Suprapubic skin (tissue), 4 donors: ENCODE measurements around the gene ATP2C2. TPM values are rescaled to one million over a fixed set of nuclear protein-coding genes. Genes with fewer than 3 reads are reported as not detected.

Experiments used
- DNase-seq, 2 donors: peaks; one replicate each; pipeline ENCODE4 v3.0.0-alpha.2; 2019; ENCODE audit warnings: low spot score in 2 of 2
- H3K27ac ChIP-seq: fragments of 200-600 bp; sonication (generic); one replicate; pipeline ENCODE4 v1.5.1; 2019
- H3K27me3 ChIP-seq: fragments of 200-600 bp; sonication (generic); one replicate; pipeline ENCODE4 v1.5.1; 2019
- H3K36me3 ChIP-seq: fragments of 200-600 bp; sonication (generic); one replicate; pipeline ENCODE4 v1.5.1; 2019
- H3K4me1 ChIP-seq: fragments of 200-600 bp; sonication (generic); one replicate; pipeline ENCODE4 v1.5.1; 2019
- H3K4me3 ChIP-seq: fragments of 200-600 bp; sonication (generic); one replicate; pipeline ENCODE4 v1.5.1; 2019; ENCODE audit warnings: mild to moderate bottlenecking
- H3K9me3 ChIP-seq: fragments of 200-600 bp; sonication (generic); one replicate; pipeline ENCODE4 v1.5.1; 2019
- CTCF ChIP-seq, 2 donors: fragments of 200-600 bp in 1 of 2; fragments of 450-650 bp in 1 of 2; sonication (generic) in 1 of 2; IDR thresholded peaks; one replicate each; pipeline ENCODE4 v1.5.1; 2016 to 2019; ENCODE audit warnings: antibody characterized with exemption in 2 of 2, mild to moderate bottlenecking in 1 of 2, moderate library complexity in 1 of 2
- EP300 ChIP-seq: sonication (generic); formaldehyde crosslinking; IDR thresholded peaks from one replicate; pipeline ENCODE4 v1.6.1; 2017; ENCODE audit warnings: antibody characterized with exemption
- POLR2A ChIP-seq, 2 donors: fragments of 450-650 bp; IDR thresholded peaks; one replicate each; pipeline ENCODE4 v1.6.1; 2017; ENCODE audit warnings: antibody characterized with exemption in 2 of 2, mild to moderate bottlenecking in 2 of 2, moderate library complexity in 2 of 2
- POLR2AphosphoS5 ChIP-seq, 3 donors: sonication (generic); formaldehyde crosslinking; IDR thresholded peaks; one replicate each; pipeline ENCODE4 v1.6.1; 2017; ENCODE audit warnings: antibody characterized with exemption in 3 of 3
- WGBS: methylation state at CpG from one replicate; pipeline ENCODE4 v1.1.5; 2018; 5-methylcytosine and 5-hydroxymethylcytosine counted together
- total RNA-seq, 4 donors: library from RNA; depleted of rRNA; stranded (reverse); fragments of >200 nt; gene quantifications; one replicate each; pipeline ENCODE4 v1.1.0, GENCODE V29; 2016

Gene ATP2C2
- total RNA-seq, 4 donors from 2014 or later: 28.0 to 85.6 (median 40.3) TPM

- 88% methylated on average over 5 of the region's 8 CpGs for WGBS
- no peaks in the 10 kb centered on the region for H3K36me3 ChIP-seq
- H3K9me3 ChIP-seq: no peaks in the 10 kb centered on the region
- H3K27me3 ChIP-seq: no peaks in the 10 kb centered on the region
- TF ChIP-seq CTCF (IDR thresholded peaks at IDR 0.05): no peak
- no peak for TF ChIP-seq POLR2A (IDR thresholded peaks at IDR 0.05)
- no peak for TF ChIP-seq POLR2AphosphoS5 (IDR thresholded peaks at IDR 0.05)
- no peak for TF ChIP-seq EP300
- no peak overlapping the region for H3K4me3 ChIP-seq
- DNase-seq: no peak
- no peak overlapping the region for H3K27ac ChIP-seq
- peaks cover 5% of the 10 kb centered on the region for H3K4me1 ChIP-seq
Observed at GRCh38 chr16:84344781-84345180, 23.6 kb upstream of the ATP2C2 start.

- TF ChIP-seq EP300: no peak
- no peak for TF ChIP-seq CTCF (IDR thresholded peaks at IDR 0.05)
- TF ChIP-seq POLR2AphosphoS5 (IDR thresholded peaks at IDR 0.05): no peak
- no peak for TF ChIP-seq POLR2A (IDR thresholded peaks at IDR 0.05)
- H3K27me3 ChIP-seq: no peaks in the 10 kb centered on the region
- DNase-seq: no peak
- no peaks in the 10 kb centered on the region for H3K4me1 ChIP-seq
- no peaks in the 10 kb centered on the region for H3K9me3 ChIP-seq
- no peak overlapping the region for H3K27ac ChIP-seq
- H3K4me3 ChIP-seq: no peak overlapping the region
- H3K36me3 ChIP-seq: no peaks in the 10 kb centered on the region
- WGBS: 88% methylated on average over 9 of the region's 9 CpGs
Observed at GRCh38 chr16:84347161-84347560, 21.2 kb upstream of the ATP2C2 start.

- no peaks in the 10 kb centered on the region for H3K36me3 ChIP-seq
- H3K27ac ChIP-seq: no peak overlapping the region
- no peak overlapping the region for H3K4me3 ChIP-seq
- TF ChIP-seq POLR2A (IDR thresholded peaks at IDR 0.05) (no peak), EP300 (no peak), POLR2AphosphoS5 (IDR thresholded peaks at IDR 0.05) (no peak), CTCF (IDR thresholded peaks at IDR 0.05) (no peak)
- no peaks in the 10 kb centered on the region for H3K4me1 ChIP-seq
- DNase-seq: no peak
- WGBS: 67% methylated on average over 6 of the region's 6 CpGs
- H3K9me3 ChIP-seq: no peaks in the 10 kb centered on the region
- H3K27me3 ChIP-seq: no peaks in the 10 kb centered on the region
Observed at GRCh38 chr16:84348386-84348888, 19.9 kb upstream of the ATP2C2 start.

- Histone ChIP-seq H3K27me3 (no peaks in the 10 kb centered on the region), H3K27ac (no peak overlapping the region), H3K36me3 (no peaks in the 10 kb centered on the region), H3K9me3 (no peaks in the 10 kb centered on the region), H3K4me1 (peaks cover 4% of the 10 kb centered on the region), H3K4me3 (no peak overlapping the region)
- WGBS: 89% methylated on average over 11 of the region's 11 CpGs
- no peak for DNase-seq
- TF ChIP-seq POLR2A (IDR thresholded peaks at IDR 0.05) (no peak), EP300 (no peak), CTCF (IDR thresholded peaks at IDR 0.05) (no peak), POLR2AphosphoS5 (IDR thresholded peaks at IDR 0.05) (no peak)
Observed at GRCh38 chr16:84349862-84350684, 18.3 kb upstream of the ATP2C2 start.

GRCh38 chr16:84350685-84351400, 17.5 kb upstream of the ATP2C2 start:
- 84% methylated on average over 12 of the region's 16 CpGs for WGBS
- Histone ChIP-seq H3K36me3 (no peaks in the 10 kb centered on the region), H3K27me3 (no peaks in the 10 kb centered on the region), H3K4me1 (peaks cover 8% of the 10 kb centered on the region), H3K4me3 (no peak overlapping the region), H3K9me3 (no peaks in the 10 kb centered on the region), H3K27ac (no peak overlapping the region)
- no peak for DNase-seq
- TF ChIP-seq POLR2A (IDR thresholded peaks at IDR 0.05): no peak
- TF ChIP-seq EP300: no peak
- TF ChIP-seq POLR2AphosphoS5 (IDR thresholded peaks at IDR 0.05): no peak
- TF ChIP-seq CTCF (IDR thresholded peaks at IDR 0.05): no peak
